ENCODE data around the gene SPECC1L.

DNA sequence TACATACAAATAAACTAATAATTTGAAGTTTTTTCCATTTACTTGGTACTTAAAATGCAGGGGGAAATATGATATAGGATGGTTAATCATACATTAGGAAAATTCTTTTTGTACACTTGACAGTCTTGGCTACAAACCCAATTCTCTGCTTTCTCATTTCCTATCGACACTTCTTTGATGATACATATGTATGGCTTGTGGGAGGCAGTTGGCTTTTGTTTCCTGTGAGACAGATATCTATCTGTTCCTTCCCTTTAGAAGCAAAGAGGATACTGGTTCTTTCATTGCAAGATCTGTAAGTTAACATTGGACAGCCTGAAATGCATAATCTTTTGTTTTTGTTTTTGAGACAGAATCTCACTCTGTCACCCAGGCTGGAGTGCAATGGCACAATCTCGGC lies 108.9 kb downstream of the SPECC1L start:
- TF ChIP-seq, protein P1, sequence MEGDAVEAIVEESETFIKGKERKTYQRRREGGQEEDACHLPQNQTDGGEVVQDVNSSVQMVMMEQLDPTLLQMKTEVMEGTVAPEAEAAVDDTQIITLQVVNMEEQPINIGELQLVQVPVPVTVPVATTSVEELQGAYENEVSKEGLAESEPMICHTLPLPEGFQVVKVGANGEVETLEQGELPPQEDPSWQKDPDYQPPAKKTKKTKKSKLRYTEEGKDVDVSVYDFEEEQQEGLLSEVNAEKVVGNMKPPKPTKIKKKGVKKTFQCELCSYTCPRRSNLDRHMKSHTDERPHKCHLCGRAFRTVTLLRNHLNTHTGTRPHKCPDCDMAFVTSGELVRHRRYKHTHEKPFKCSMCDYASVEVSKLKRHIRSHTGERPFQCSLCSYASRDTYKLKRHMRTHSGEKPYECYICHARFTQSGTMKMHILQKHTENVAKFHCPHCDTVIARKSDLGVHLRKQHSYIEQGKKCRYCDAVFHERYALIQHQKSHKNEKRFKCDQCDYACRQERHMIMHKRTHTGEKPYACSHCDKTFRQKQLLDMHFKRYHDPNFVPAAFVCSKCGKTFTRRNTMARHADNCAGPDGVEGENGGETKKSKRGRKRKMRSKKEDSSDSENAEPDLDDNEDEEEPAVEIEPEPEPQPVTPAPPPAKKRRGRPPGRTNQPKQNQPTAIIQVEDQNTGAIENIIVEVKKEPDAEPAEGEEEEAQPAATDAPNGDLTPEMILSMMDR (IDR thresholded peaks at IDR 0.05), result no peak
- TF ChIP-seq EP300 (IDR thresholded peaks at IDR 0.05) (no peak), POLR2A (IDR thresholded peaks at IDR 0.05; ENCODE audit: low read depth) (no peak)
